Cardiac fibroblast (primary cell): ENCODE measurements around the gene TRAPPC14.
"Not testable (repeated sequence)": the region's sequence is repeated elsewhere in the genome, so short reads cannot be mapped to it uniquely, and the experiment has no call there.

ENCODE experiments used
- DNase-seq, 2 donors: peaks; one replicate each; pipeline versions ENCODE4 v3.0.0 to v3.0.0-alpha.2; 2010; ENCODE audit warnings: low read depth in 2 of 2
- H3K4me3 ChIP-seq, 2 donors: replicated peaks in 1 of 2; 1 replicate in 1 of 2; 2 replicates in 1 of 2; pipeline ENCODE4 v1.5.1; 2011; ENCODE audit warnings: low read depth in 2 of 2, low read length in 2 of 2, mild to moderate bottlenecking in 2 of 2, moderate library complexity in 1 of 2
- TF ChIP-seq, protein P1 (sequence below): IDR thresholded peaks from one replicate; pipeline ENCODE4 v1.5.1; 2011; ENCODE audit warnings: low read depth, mild to moderate bottlenecking, low read length, inconsistent platforms

TRAPPC14 gene

GRCh38 chr7:100191775-100192174 lies 33.3 kb upstream of the TRAPPC14 start:
- TF ChIP-seq, protein P1, sequence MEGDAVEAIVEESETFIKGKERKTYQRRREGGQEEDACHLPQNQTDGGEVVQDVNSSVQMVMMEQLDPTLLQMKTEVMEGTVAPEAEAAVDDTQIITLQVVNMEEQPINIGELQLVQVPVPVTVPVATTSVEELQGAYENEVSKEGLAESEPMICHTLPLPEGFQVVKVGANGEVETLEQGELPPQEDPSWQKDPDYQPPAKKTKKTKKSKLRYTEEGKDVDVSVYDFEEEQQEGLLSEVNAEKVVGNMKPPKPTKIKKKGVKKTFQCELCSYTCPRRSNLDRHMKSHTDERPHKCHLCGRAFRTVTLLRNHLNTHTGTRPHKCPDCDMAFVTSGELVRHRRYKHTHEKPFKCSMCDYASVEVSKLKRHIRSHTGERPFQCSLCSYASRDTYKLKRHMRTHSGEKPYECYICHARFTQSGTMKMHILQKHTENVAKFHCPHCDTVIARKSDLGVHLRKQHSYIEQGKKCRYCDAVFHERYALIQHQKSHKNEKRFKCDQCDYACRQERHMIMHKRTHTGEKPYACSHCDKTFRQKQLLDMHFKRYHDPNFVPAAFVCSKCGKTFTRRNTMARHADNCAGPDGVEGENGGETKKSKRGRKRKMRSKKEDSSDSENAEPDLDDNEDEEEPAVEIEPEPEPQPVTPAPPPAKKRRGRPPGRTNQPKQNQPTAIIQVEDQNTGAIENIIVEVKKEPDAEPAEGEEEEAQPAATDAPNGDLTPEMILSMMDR, result no peak
- DNase-seq, result peak; percentile 52 to 72
- no peak overlapping the region for H3K4me3 ChIP-seq

GRCh38 chr7:100190048-100190711 lies 31.7 kb upstream of the TRAPPC14 start:
- TF ChIP-seq, protein P1, result peak; percentile 41
- peak; percentile 62 to 69 for DNase-seq
- no peak overlapping the region for H3K4me3 ChIP-seq

GRCh38 chr7:100189061-100189460 lies 30.5 kb upstream of the TRAPPC14 start:
- H3K4me3 ChIP-seq, result no peak overlapping the region
- no peak for DNase-seq
- TF ChIP-seq, protein P1, result no peak

GRCh38 chr7:100185726-100186125 lies 27.2 kb upstream of the TRAPPC14 start:
- TF ChIP-seq, protein P1, result no peak
- H3K4me3 ChIP-seq, result no peak overlapping the region
- DNase-seq, result no peak

GRCh38 chr7:100183090-100183489 lies 24.6 kb upstream of the TRAPPC14 start:
- DNase-seq, H3K4me3 ChIP-seq: not testable (repeated sequence)

DNA sequence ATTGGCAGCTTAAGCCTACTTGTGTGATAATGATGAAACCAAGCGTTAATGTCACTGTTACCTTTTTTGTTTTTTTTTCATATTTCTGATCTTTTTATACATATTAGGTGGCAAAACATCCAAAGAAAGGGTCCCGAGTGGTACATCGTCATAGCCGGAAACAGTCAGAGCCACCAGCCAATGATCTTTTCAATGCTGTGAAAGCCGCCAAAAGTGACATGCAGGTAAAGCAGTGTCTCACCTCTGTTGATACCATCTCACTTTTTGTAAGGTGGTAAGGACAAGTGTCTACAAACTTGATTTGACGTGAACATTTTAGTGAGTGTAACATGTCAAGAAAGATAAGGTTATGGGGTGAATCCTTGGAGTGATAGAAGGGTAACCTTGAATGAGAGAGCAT lies 24.1 kb upstream of the TRAPPC14 start:
- DNase-seq, H3K4me3 ChIP-seq: not testable (repeated sequence)

DNA sequence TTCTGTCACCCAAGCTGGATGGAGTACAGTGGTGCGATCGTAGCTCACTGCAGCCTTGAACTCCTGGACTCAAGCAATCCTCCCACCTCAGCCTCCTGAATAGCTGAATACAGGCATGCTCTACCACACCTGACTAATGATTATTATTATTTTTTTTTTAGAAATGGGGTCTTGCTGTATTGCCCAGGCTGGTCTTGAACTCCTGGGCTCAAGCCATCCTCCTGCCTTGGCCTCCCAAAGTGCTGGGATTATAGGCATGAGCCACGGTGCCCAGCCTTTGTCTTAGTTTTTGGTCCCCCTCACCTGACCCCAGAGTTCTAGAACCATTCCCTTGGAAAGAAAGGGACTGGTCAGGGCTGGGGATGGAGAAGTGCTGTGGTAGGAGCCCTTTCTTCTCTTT lies 21.6 kb upstream of the TRAPPC14 start:
- H3K4me3 ChIP-seq, DNase-seq: not testable (repeated sequence)

DNA sequence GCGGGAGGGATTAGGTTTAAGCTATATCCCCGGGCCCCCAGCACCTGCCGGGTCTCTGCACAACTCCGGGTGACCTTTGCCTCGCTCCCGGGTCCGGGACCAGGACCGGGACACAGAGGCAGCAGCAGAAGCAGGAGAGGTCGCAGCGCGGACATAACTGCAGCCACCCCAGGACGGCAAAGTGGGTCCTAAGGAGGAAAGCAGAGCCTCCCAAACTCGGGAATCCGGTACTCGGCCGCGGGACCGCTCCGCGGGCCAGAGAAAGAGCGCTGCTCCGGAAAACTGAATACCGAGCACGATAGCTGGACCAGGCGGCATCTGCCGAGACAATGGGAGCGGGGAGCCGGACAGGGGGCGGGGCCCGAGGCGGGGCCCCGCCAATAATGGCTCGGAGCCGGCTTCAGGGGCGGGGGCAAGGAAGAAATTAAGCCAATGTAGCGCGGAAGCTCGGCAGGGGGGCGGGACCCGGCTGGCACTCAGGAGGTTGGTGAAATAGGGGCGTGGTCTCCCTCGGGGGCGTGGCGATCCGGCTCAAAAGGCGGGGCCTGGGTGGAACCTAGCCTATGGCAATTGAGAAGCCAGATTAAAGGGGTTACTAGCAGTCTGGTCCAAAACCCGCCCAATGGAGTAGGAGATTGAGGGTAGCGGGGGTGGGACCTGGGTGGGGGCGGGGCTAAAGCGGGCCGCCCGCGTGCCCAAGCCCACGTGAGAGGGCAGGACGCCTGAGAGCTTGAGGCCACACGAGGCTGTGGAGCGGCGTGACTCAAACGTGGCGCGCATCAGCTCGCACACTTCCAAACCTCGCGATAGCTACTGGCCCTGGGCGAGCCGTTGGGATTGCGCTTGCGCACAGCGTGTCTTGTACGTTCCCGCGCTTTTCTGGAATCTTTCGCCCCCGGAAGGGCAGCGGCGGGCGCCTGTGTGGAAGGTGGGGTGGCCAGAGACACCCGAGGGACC lies 18.8 kb upstream of the TRAPPC14 start, which contains the start of the genes GPC2 and STAG3:
GPC2 (minus strand) TSS at position 337 of the 957 bp plus-strand sequence; CDS start at position 155, 182 bp downstream.
STAG3 (plus strand) TSS at position 874 of the 957 bp plus-strand sequence. CDS start 2,639 bp downstream, outside the sequence.
- peak within 1 kb of the TSS; percentile 72 to 77 for H3K4me3 ChIP-seq
- TF ChIP-seq, protein P1, result no peak

More for the DNA sequence above, 18.8 kb upstream of the TRAPPC14 start, which contains the start of the genes GPC2 and STAG3:
- peak; percentile 98 to 99 for DNase-seq
